K562 (cell line): ENCODE results near the gene PDK1. TPM values are rescaled to one million over a fixed set of nuclear protein-coding genes. Genes with fewer than 3 reads are reported as not detected.

Source experiments
- ATAC-seq: fragments of 200-7000 bp; cut with Tn5 transposase; 3 replicates; pipeline ENCODE4 v1.9.1; 2020; ENCODE audit warnings: moderate library complexity
- BruUV-seq: library from RNA; stranded (reverse); fragments of 400-500 nt; replicated peaks from 2 replicates; lab custom pipeline; 2021; lab: Mats Ljungman, UMichigan
- CTCF ChIA-PET: fragments of 300-600 bp; formaldehyde crosslinking; extraction: SDS; loops from one replicate; lab custom pipeline; 2021; ENCODE audit warnings: low intra/inter-chr PET ratio; lab: Yijun Ruan, JAX
- POLR2A ChIA-PET: fragments of 300-600, 350-650 bp; sonication (Branson Sonifier 250); formaldehyde crosslinking; extraction: SDS; loops from one replicate; lab custom pipeline; 2021; ENCODE audit warnings: antibody characterized with exemption, inconsistent platforms; lab: Yijun Ruan, JAX
- DNase-seq, 4 experiments: peaks; one replicate each; pipeline versions ENCODE4 v3.0.0 to v3.0.0-alpha.2; 2011 to 2018; ENCODE audit warnings: low spot score in 3 of 4, mixed read lengths in 3 of 4; ENCODE audit errors: extremely low read depth in 1 of 4
- FAIRE-seq: peaks from 2 replicates; lab custom pipeline; 2011; peaks lifted over from hg19 to GRCh38; lab: Jason Lieb, UNC
- H2AFZ ChIP-seq: 2 replicates; pipeline ENCODE4 v1.6.0; 2011; ENCODE audit warnings: low read depth, low read length, control low read depth, inconsistent platforms
- H3K27ac ChIP-seq: fragments of 200-600 bp; 3 replicates; pipeline ENCODE4 v1.8.0; 2011; ENCODE audit warnings: low read depth, mild to moderate bottlenecking, control low read depth, inconsistent platforms, low read length, moderate library complexity, mixed read lengths; ENCODE audit errors: extremely low read depth
- H3K27me3 ChIP-seq, 2 experiments: fragments of 300-600 bp in 1 of 2; 2 replicates in 1 of 2; 3 replicates in 1 of 2; pipeline versions ENCODE4 v1.6.0 to v1.8.0; 2011; ENCODE audit warnings: inconsistent platforms in 2 of 2, low read length in 2 of 2, mild to moderate bottlenecking in 1 of 2, mixed read lengths in 1 of 2, moderate library complexity in 1 of 2; ENCODE audit not compliant: control insufficient read depth in 2 of 2, insufficient read depth in 2 of 2
- H3K36me3 ChIP-seq: fragments of 300-600 bp; 3 replicates; pipeline ENCODE4 v1.8.0; 2011; ENCODE audit warnings: mild to moderate bottlenecking, low read length, inconsistent platforms; ENCODE audit not compliant: control insufficient read depth, insufficient read depth
- H3K4me1 ChIP-seq, 2 experiments: fragments of 200-600 bp in 1 of 2; replicated peaks in 1 of 2; 2 replicates in 1 of 2; 3 replicates in 1 of 2; pipeline versions ENCODE4 v1.5.1 to v1.8.0; 2011; ENCODE audit warnings: inconsistent platforms in 2 of 2, low read length in 2 of 2, mild to moderate bottlenecking in 1 of 2, mixed read lengths in 1 of 2, moderate library complexity in 1 of 2; ENCODE audit not compliant: control insufficient read depth in 2 of 2, insufficient read depth in 2 of 2
- H3K4me2 ChIP-seq: 2 replicates; pipeline ENCODE4 v1.6.1; 2011; ENCODE audit warnings: low read length, control low read depth, inconsistent platforms, mixed read lengths; ENCODE audit not compliant: insufficient read depth
- H3K4me3 ChIP-seq: fragments of 200-600 bp; sonication (generic), shearing (Covaris generic); 2 replicates; pipeline ENCODE4 v1.5.1; 2016; ENCODE audit warnings: control low read depth, inconsistent platforms
- H3K79me2 ChIP-seq: fragments of 200-600 bp; 3 replicates; pipeline ENCODE4 v1.8.0; 2011; ENCODE audit warnings: low read length, inconsistent platforms; ENCODE audit not compliant: control insufficient read depth, insufficient read depth
- H3K9ac ChIP-seq, 2 experiments: 2 replicates each; pipeline versions ENCODE4 v1.6.0 to v1.6.1; 2011; ENCODE audit warnings: low read depth in 2 of 2, low read length in 2 of 2, control low read depth in 1 of 2, inconsistent platforms in 1 of 2, mild to moderate bottlenecking in 1 of 2, mixed read lengths in 1 of 2; ENCODE audit not compliant: insufficient read depth in 1 of 2
- H3K9me1 ChIP-seq: one replicate; pipeline ENCODE4 v1.6.0; 2011; ENCODE audit warnings: inconsistent platforms, mild to moderate bottlenecking, low read length, moderate library complexity; ENCODE audit not compliant: control insufficient read depth, insufficient read depth
- H3K9me3 ChIP-seq: replicated peaks from 2 replicates; pipeline ENCODE4 v1.5.1; 2011; ENCODE audit warnings: low read depth, low read length, inconsistent platforms; ENCODE audit not compliant: control insufficient read depth, insufficient read depth
- H4K20me1 ChIP-seq: replicated peaks from 2 replicates; pipeline ENCODE4 v1.6.1; 2011; ENCODE audit warnings: low read length, inconsistent platforms, mixed read lengths; ENCODE audit not compliant: control insufficient read depth, insufficient read depth
- BCOR ChIP-seq: fragments of 450-650 bp; IDR thresholded peaks from 2 replicates; pipeline ENCODE4 v1.6.1; 2016
- FOSL1 ChIP-seq: fragments of 200-800 bp; sonication (Bioruptor generic); conservative IDR thresholded peaks from 2 replicates; pipeline ENCODE4 v1.6.1; 2016; ENCODE audit warnings: missing genetic modification characterization, missing compliant biosample characterization
- HDAC2 ChIP-seq: fragments of 450-650 bp; IDR thresholded peaks from 2 replicates; pipeline ENCODE4 v1.6.1; 2016; ENCODE audit warnings: mild to moderate bottlenecking
- HDAC6 ChIP-seq: IDR thresholded peaks from 2 replicates; pipeline ENCODE4 v1.6.1; 2012; ENCODE audit warnings: low read depth, mild to moderate bottlenecking, control low read depth, inconsistent platforms, low read length, moderate library complexity
- HDGF ChIP-seq: fragments of 450-650 bp; IDR thresholded peaks from 2 replicates; pipeline ENCODE4 v1.6.1; 2016
- MCM5 ChIP-seq: fragments of 450-650 bp; IDR thresholded peaks from 2 replicates; pipeline ENCODE4 v1.6.1; 2016; ENCODE audit warnings: low read depth
- NKRF ChIP-seq: fragments of 450-650 bp; IDR thresholded peaks from 2 replicates; pipeline ENCODE4 v1.6.1; 2016; ENCODE audit warnings: borderline replicate concordance
- NONO ChIP-seq, 2 experiments: fragments of 200-400 bp in 1 of 2; fragments of 450-650 bp in 1 of 2; formaldehyde crosslinking in 1 of 2; IDR thresholded peaks; 2 replicates each; pipeline ENCODE4 v1.6.1; 2017; ENCODE audit warnings: low read depth in 2 of 2, mild to moderate bottlenecking in 2 of 2, moderate library complexity in 2 of 2, low read length in 1 of 2
- NR1H2 ChIP-seq: sonication (generic); formaldehyde crosslinking; IDR thresholded peaks from 2 replicates; pipeline ENCODE4 v1.4.0; 2020; ENCODE audit warnings: mild to moderate bottlenecking, missing genetic modification reagents
- TCF3 ChIP-seq: sonication (generic); formaldehyde crosslinking; IDR thresholded peaks from 2 replicates; pipeline ENCODE4 v1.4.0; 2020; ENCODE audit warnings: mild to moderate bottlenecking, missing genetic modification reagents
- ZBTB40 ChIP-seq, 2 experiments: fragments of 450-650 bp in 1 of 2; sonication (generic) in 1 of 2; formaldehyde crosslinking in 1 of 2; IDR thresholded peaks; 2 replicates each; pipeline versions ENCODE4 v1.7.1 to v1.9.0; 2016 to 2022; ENCODE audit warnings: inconsistent platforms in 1 of 2, mild to moderate bottlenecking in 1 of 2, missing genetic modification reagents in 1 of 2
- ZNF431 ChIP-seq: sonication (generic); formaldehyde crosslinking; IDR thresholded peaks from 2 replicates; pipeline ENCODE4 v1.8.0; 2022; ENCODE audit warnings: mild to moderate bottlenecking, missing genetic modification reagents
- ZNF586 ChIP-seq: fragments of 450-650 bp; formaldehyde crosslinking; conservative IDR thresholded peaks from 2 replicates; pipeline ENCODE4 v1.4.0; 2020; ENCODE audit warnings: mild to moderate bottlenecking, moderate library complexity
- WGBS: fragments of 100-300 bp; shearing (Covaris generic); methylation state at CpG from one replicate; pipeline ENCODE4 v1.1.6; 2016; ENCODE audit warnings: low coverage, mixed read lengths; ENCODE audit not compliant: insufficient coverage; ENCODE audit errors: missing lambda C conversion rate; 5-methylcytosine and 5-hydroxymethylcytosine counted together
- in situ Hi-C: fragments of 300-500 bp; cut with MboI; formaldehyde crosslinking; loops from 4 replicates; pipeline ENCODE4 v1.15.0; 2018; ENCODE audit warnings: inconsistent platforms, mixed read lengths
- intact Hi-C: fragments of 100-400 bp; cut with micrococcal nuclease; formaldehyde crosslinking; loops from 2 replicates; pipeline ENCODE4 v1.14.2; 2022
- polyA plus RNA-seq, 8 experiments: library from polyadenylated mRNA; depleted of rRNA in 4 of 8; stranded (reverse) in 5 of 8; unstranded in 3 of 8; fragments of >200 nt; fragmentation: Nextera tagmentation in 2 of 8; fragmentation: Illumina TruSeq in 1 of 8; extraction: Ambion mirVana in 2 of 8; extraction: Trizol in 1 of 8; gene quantifications; 2 replicates each; pipeline versions ENCODE4 v1.2.1 to v1.2.3, GENCODE V29; 2011 to 2014; ENCODE audit warnings: inconsistent platforms in 1 of 8, missing spikeins in 1 of 8
- total RNA-seq, 7 experiments: library from RNA; depleted of rRNA in 6 of 7; stranded (reverse); fragments of >200 nt in 6 of 7; fragmentation: Illumina TruSeq in 2 of 7; extraction: Trizol in 2 of 7; gene quantifications; 2 replicates each; pipeline versions ENCODE4 v1.2.1 to v1.2.3, GENCODE V29; 2011 to 2021; ENCODE audit warnings: low replicate concordance in 1 of 7

Gene PDK1
- total and polyA plus RNA-seq, 9 of the 15 experiments (the other 6 are each of a cell fraction or from before 2014, with no cell fraction given) = 3.5 to 176 (median 13.9) TPM

DNA sequence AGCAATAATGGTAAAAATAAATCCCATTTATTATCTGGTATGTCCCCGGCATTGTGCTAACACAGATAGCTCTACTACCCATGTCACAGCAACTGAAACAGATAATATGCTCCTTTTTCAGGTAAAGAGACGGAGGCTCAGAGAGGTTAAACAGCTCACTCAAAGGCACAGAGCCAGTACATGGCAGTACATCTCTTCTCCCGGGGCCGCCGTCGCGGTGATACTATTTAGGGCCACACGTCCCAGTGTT lies 693 bp upstream of the PDK1 start:
- H3K9me3 ChIP-seq = peaks cover 3% of the 10 kb centered on the region; the same call in 1 of the 2 replicates
- no peaks in the 10 kb centered on the region for H3K27me3 ChIP-seq
- ChIA-PET POLR2A (interaction anchor here (1.1 to 1.8 kb wide), 3 partner anchors 10 to 46 kb away, joined by 3 to 9 read pairs (median 7); no protein-coding TSS in a partner anchor), CTCF (no interaction called here)
- TSS peak; percentile 80 for BruUV-seq
- 8% methylated on average over 8 of the region's 8 CpGs for WGBS
- H3K9me1 ChIP-seq = no peaks in the 10 kb centered on the region
- ATAC-seq (no peak), FAIRE-seq (no peak), DNase-seq (no peak)
- peaks cover 10% of the 10 kb centered on the region; the same call in 2 of the 3 replicates for H3K36me3 ChIP-seq
- intact Hi-C loops (no loop called here), in situ Hi-C loops (no loop called here)
- H3K4me2 ChIP-seq = peak overlapping the region; percentile 99
- peak overlapping the region; percentile 98 for H2AFZ ChIP-seq
- peaks cover 37% of the 10 kb centered on the region for H3K79me2 ChIP-seq
- peaks cover 17 to 59% of the 10 kb centered on the region in 2 experiments; a peak in 4 of 5 replicates for H3K4me1 ChIP-seq
- peak overlapping the region; percentile 90 for H3K27ac ChIP-seq
- peak overlapping the region; percentile 80 to 98 for H3K9ac ChIP-seq
- H4K20me1 ChIP-seq = 0 out of 2 replicates have a peak, but pooled peaks cover 6% of the 10 kb centered on the region
- peak overlapping the region; percentile 88 for H3K4me3 ChIP-seq
- TF ChIP-seq TCF3 (CRISPR knock-in tag) (0 out of 2 replicates have a peak, but pooled peaks have one; percentile 24), ZNF431 (CRISPR knock-in tag) (no peak), ZNF586 (CRISPR knock-in tag) (no peak), NONO (IDR thresholded peaks at IDR 0.05; ENCODE audit: low read depth in 2 of 2, low read length in 1 of 2) (no peak), NR1H2 (CRISPR knock-in tag) (no peak), HDGF (0 out of 2 replicates have a peak, but pooled peaks have one; percentile 56), HDAC6 (no peak), BCOR (peak; percentile 97), FOSL1 (tag) (no peak), HDAC2 (0 out of 2 replicates have a peak, but pooled peaks have one; percentile 78), MCM5 (no peak), ZBTB40 (IDR thresholded peaks at IDR 0.05) (0 out of 2 replicates have a peak, but pooled peaks have one; percentile 37), ZBTB40 (CRISPR knock-in tag; IDR thresholded peaks at IDR 0.05) (no peak), NKRF (no peak)
